Mammary epithelial cell (primary cell): ENCODE measurements around the gene BCAS3.

ENCODE experiments used
- EZH2 ChIP-seq: IDR thresholded peaks from 2 replicates; pipeline ENCODE4 v1.6.1; 2012; ENCODE audit warnings: low read length, inconsistent platforms, borderline replicate concordance
- TF ChIP-seq, protein P1 (sequence below), 2 donors: IDR thresholded peaks in 1 of 2; conservative IDR thresholded peaks in 1 of 2; 2 replicates each; pipeline ENCODE4 v1.5.1; 2011 to 2012; ENCODE audit warnings: inconsistent platforms in 2 of 2, low read length in 2 of 2, mild to moderate bottlenecking in 2 of 2, control low read depth in 1 of 2, low read depth in 1 of 2; ENCODE audit not compliant: insufficient read depth in 1 of 2; ENCODE audit errors: extremely low read depth in 1 of 2

DNA sequence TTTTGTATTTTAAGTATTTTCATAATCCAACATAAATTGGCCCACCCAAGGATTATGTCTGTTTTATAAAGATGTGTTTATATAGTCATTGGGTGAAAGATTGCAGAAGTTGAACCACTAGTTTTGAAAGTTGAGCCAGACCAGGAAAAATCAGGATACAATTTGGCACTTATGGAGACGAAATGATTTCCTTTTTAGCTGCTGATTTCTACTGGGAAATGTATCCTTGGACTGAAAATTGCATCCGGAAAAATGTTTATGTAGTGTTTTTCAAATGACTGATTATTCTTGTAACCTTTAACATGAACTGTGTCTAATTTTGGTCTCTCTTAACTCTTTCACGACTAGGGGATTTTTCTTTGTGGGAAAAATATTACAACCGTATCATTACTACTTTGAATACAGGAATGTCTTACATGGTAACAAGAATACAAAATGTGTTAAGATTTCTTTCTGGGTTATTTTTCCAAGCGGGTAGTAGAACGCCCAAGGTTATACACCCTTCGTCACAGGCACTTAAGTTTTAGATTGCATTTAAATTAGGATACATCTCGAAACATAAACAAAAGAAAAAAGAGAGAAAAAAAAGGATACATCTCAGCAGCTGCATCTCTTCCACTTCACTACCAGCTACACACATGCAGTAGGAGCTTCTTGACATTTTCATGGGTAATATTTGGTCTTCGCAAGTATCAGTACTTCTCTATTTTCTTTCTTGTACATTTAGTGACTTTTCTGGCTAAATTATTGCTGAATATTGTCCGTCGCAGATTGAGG, 449.0 kb downstream of the BCAS3 start:
- TF ChIP-seq, protein P1, sequence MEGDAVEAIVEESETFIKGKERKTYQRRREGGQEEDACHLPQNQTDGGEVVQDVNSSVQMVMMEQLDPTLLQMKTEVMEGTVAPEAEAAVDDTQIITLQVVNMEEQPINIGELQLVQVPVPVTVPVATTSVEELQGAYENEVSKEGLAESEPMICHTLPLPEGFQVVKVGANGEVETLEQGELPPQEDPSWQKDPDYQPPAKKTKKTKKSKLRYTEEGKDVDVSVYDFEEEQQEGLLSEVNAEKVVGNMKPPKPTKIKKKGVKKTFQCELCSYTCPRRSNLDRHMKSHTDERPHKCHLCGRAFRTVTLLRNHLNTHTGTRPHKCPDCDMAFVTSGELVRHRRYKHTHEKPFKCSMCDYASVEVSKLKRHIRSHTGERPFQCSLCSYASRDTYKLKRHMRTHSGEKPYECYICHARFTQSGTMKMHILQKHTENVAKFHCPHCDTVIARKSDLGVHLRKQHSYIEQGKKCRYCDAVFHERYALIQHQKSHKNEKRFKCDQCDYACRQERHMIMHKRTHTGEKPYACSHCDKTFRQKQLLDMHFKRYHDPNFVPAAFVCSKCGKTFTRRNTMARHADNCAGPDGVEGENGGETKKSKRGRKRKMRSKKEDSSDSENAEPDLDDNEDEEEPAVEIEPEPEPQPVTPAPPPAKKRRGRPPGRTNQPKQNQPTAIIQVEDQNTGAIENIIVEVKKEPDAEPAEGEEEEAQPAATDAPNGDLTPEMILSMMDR (conservative IDR thresholded peaks at IDR 0.05 in 1 of 2, IDR thresholded peaks at IDR 0.05 in 1 of 2; ENCODE audit: extremely low read depth in 1 of 2, insufficient read depth in 1 of 2, low read depth in 1 of 2, low read length in 2 of 2), result no peak
- no peak for TF ChIP-seq EZH2
